ENCODE results near the gene SOX1. TPM values are rescaled to one million over a fixed set of nuclear protein-coding genes. Genes with fewer than 3 reads are reported as not detected.

SOX1 gene
- total RNA-seq, 2 experiments from 2014 or later: not detected

DNA sequence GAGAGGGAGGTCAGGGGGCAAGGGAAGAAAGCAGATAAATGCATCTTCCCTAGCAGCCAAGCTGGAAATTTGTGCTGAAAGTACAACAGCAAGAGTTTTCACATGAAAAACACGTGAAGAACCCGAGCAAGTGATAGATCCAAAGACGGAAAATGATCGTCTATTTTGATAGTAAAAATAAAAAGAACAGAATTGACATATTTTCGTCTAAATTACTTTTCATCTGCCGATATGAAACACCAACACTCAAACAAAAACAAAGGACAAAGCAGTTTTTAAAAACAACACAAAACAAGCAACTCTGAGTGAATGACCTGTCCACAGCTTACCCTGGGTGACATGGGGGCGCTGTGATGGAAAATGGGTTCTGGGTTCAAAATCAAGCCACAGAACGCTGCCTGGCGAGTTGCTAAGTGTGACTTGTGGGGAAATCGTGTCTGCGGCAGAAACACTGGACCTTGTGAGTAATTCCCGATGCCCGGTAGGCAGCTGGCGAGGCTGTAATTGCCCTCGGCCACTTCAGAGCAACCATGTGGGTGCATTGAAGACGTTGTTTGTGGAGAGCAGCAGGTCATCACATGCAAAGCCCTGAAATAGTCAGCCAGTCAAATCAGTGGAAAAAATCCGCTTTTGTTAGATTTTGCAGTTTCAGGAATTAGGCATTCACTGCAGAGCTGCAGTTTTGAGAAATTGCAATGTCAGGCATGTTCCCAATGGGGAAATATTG lies 7.4 kb downstream of the SOX1 start:
- no peak for DNase-seq (ENCODE audit: low spot score)
- ChIA-PET CTCF (ENCODE audit: unreplicated experiment) (no interaction called here), POLR2A (no interaction called here)
- H2AFZ ChIP-seq (ENCODE audit: low read length): no peak overlapping the region
- H3K27ac ChIP-seq (ENCODE audit: low read depth, low read length, poor library complexity, severe bottlenecking): no peak overlapping the region
- no peaks in the 10 kb centered on the region for H3K36me3 ChIP-seq (ENCODE audit: insufficient read depth, low read length)
- no peak overlapping the region for H3K4me2 ChIP-seq (ENCODE audit: low read length)
- H4K20me1 ChIP-seq (ENCODE audit: insufficient read depth, low read length): no peaks in the 10 kb centered on the region
- H3K9me3 ChIP-seq (ENCODE audit: low read length): no peaks in the 10 kb centered on the region
- BruUV-seq (replicated peaks): no TSS peak
- H3K79me2 ChIP-seq (ENCODE audit: insufficient read depth, low read depth, low read length): no peaks in the 10 kb centered on the region
- no peaks in the 10 kb centered on the region for H3K4me1 ChIP-seq (ENCODE audit: insufficient read depth, low read length, poor library complexity, severe bottlenecking)
- no peak overlapping the region for H3K4me3 ChIP-seq (ENCODE audit: low read depth, low read length, poor library complexity, severe bottlenecking)
- intact Hi-C loops (cut with micrococcal nuclease; ENCODE audit: unreplicated experiment): no loop called here
- no peaks in the 10 kb centered on the region for H3K9me2 ChIP-seq (ENCODE audit: insufficient read depth, low read length)
- no peak for TF ChIP-seq EZH2phosphoT487 (IDR thresholded peaks at IDR 0.05; ENCODE audit: borderline replicate concordance, low read depth, low read length)
- TF ChIP-seq, protein P1, sequence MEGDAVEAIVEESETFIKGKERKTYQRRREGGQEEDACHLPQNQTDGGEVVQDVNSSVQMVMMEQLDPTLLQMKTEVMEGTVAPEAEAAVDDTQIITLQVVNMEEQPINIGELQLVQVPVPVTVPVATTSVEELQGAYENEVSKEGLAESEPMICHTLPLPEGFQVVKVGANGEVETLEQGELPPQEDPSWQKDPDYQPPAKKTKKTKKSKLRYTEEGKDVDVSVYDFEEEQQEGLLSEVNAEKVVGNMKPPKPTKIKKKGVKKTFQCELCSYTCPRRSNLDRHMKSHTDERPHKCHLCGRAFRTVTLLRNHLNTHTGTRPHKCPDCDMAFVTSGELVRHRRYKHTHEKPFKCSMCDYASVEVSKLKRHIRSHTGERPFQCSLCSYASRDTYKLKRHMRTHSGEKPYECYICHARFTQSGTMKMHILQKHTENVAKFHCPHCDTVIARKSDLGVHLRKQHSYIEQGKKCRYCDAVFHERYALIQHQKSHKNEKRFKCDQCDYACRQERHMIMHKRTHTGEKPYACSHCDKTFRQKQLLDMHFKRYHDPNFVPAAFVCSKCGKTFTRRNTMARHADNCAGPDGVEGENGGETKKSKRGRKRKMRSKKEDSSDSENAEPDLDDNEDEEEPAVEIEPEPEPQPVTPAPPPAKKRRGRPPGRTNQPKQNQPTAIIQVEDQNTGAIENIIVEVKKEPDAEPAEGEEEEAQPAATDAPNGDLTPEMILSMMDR (conservative IDR thresholded peaks at IDR 0.05; ENCODE audit: low read length): no peak

DNA sequence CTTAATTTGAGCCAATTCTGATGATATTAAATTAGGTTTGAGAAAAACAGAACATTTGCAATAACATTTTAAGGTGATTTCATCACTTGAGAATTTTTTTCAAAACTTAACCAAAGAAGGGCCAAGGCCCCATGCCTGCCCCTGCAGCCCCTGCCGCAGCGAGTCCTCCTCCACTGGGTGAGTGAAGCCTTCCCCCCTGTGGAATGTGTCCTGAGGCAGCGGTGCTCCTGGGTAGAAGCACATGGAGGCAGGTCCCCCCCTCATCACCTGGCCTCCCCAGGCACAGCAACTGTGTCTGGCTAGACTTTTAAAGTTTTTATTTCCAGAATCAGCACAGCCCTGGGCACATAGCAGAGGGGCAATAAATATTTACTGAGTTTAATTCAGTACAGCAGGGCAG lies 10.8 kb downstream of the SOX1 start:
- Histone ChIP-seq H3K79me2 (ENCODE audit: insufficient read depth, low read depth, low read length) (no peaks in the 10 kb centered on the region), H3K4me3 (ENCODE audit: low read depth, low read length, poor library complexity, severe bottlenecking) (no peak overlapping the region), H3K9me2 (ENCODE audit: insufficient read depth, low read length) (no peaks in the 10 kb centered on the region), H3K4me1 (ENCODE audit: insufficient read depth, low read length, poor library complexity, severe bottlenecking) (no peaks in the 10 kb centered on the region), H3K27ac (ENCODE audit: low read depth, low read length, poor library complexity, severe bottlenecking) (no peak overlapping the region), H4K20me1 (ENCODE audit: insufficient read depth, low read length) (no peaks in the 10 kb centered on the region), H2AFZ (ENCODE audit: low read length) (no peak overlapping the region), H3K9me3 (ENCODE audit: low read length) (no peaks in the 10 kb centered on the region), H3K36me3 (ENCODE audit: insufficient read depth, low read length) (no peaks in the 10 kb centered on the region), H3K4me2 (ENCODE audit: low read length) (no peak overlapping the region)
- no peak for DNase-seq (ENCODE audit: low spot score)
- ChIA-PET POLR2A (no interaction called here), CTCF (ENCODE audit: unreplicated experiment) (no interaction called here)
- BruUV-seq (replicated peaks): no TSS peak
- TF ChIP-seq, protein P1 (conservative IDR thresholded peaks at IDR 0.05; ENCODE audit: low read length): no peak
- no peak for TF ChIP-seq EZH2phosphoT487 (IDR thresholded peaks at IDR 0.05; ENCODE audit: borderline replicate concordance, low read depth, low read length)
- intact Hi-C loops (cut with micrococcal nuclease; ENCODE audit: unreplicated experiment): no loop called here

DNA sequence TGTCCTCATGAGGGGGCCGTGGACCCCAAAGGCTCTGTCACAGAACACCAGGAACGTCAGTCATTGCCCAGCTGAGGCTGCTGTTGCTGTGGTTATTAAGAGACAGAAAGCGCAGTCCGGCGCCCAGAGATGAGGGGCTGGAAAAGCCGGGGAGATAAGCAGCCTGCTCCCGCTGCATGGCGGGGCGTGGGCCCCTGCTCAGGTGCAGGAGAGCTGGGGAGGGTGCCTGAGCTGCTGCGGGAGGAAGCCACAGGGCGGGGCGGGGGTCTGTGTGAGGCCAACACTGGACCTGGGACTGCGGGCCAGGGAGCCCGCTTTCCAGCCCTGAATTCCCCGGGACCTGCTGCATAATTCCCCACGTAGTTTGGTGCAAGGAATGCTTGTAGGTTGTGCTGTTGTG lies 11.3 kb downstream of the SOX1 start:
- H4K20me1 ChIP-seq (ENCODE audit: insufficient read depth, low read length): no peaks in the 10 kb centered on the region
- no peak overlapping the region for H3K27ac ChIP-seq (ENCODE audit: low read depth, low read length, poor library complexity, severe bottlenecking)
- TF ChIP-seq EZH2phosphoT487 (IDR thresholded peaks at IDR 0.05; ENCODE audit: borderline replicate concordance, low read depth, low read length): no peak
- TF ChIP-seq, protein P1 (conservative IDR thresholded peaks at IDR 0.05; ENCODE audit: low read length): no peak
- ChIA-PET POLR2A (no interaction called here), CTCF (ENCODE audit: unreplicated experiment) (no interaction called here)
- H3K4me2 ChIP-seq (ENCODE audit: low read length): no peak overlapping the region
- DNase-seq (ENCODE audit: low spot score): no peak
- H3K4me1 ChIP-seq (ENCODE audit: insufficient read depth, low read length, poor library complexity, severe bottlenecking): no peaks in the 10 kb centered on the region
- no peak overlapping the region for H3K4me3 ChIP-seq (ENCODE audit: low read depth, low read length, poor library complexity, severe bottlenecking)
- H3K36me3 ChIP-seq (ENCODE audit: insufficient read depth, low read length): no peaks in the 10 kb centered on the region
- intact Hi-C loops (cut with micrococcal nuclease; ENCODE audit: unreplicated experiment): no loop called here
- BruUV-seq (replicated peaks): no TSS peak
- H2AFZ ChIP-seq (ENCODE audit: low read length): no peak overlapping the region
- H3K79me2 ChIP-seq (ENCODE audit: insufficient read depth, low read depth, low read length): no peaks in the 10 kb centered on the region
- H3K9me2 ChIP-seq (ENCODE audit: insufficient read depth, low read length): no peaks in the 10 kb centered on the region
- no peaks in the 10 kb centered on the region for H3K9me3 ChIP-seq (ENCODE audit: low read length)

Data from OCI-LY7 (cell line).